GM21528 (cell line): ENCODE results near the gene ATP4B.

Source experiments
- ATAC-seq: cut with Tn5 transposase; IDR thresholded peaks from one replicate; pipeline ENCODE4 v1.9.1; 2021; ENCODE audit warnings: mild to moderate bottlenecking, moderate library complexity; ENCODE audit not compliant: unreplicated experiment, low FRiP score

Gene ATP4B

GRCh38 chr13:113643593-113643992, 14.4 kb downstream of the ATP4B start:
- ATAC-seq = no peak

GRCh38 chr13:113642563-113642962, 15.4 kb downstream of the ATP4B start:
- ATAC-seq = no peak

GRCh38 chr13:113641426-113641825, 16.6 kb downstream of the ATP4B start:
- no peak for ATAC-seq

- ATAC-seq = no peak
Measured at GRCh38 chr13:113639616-113640262, 18.3 kb downstream of the ATP4B start.

GRCh38 chr13:113638806-113639205, 19.2 kb downstream of the ATP4B start:
- ATAC-seq = no peak

GRCh38 chr13:113638173-113638746, 19.7 kb downstream of the ATP4B start:
- ATAC-seq = no peak

- ATAC-seq = no peak
Measured at GRCh38 chr13:113637262-113638160, 20.5 kb downstream of the ATP4B start.

- no peak for ATAC-seq
Measured at GRCh38 chr13:113636266-113636963, 21.6 kb downstream of the ATP4B start.

- ATAC-seq = no peak
Measured at GRCh38 chr13:113635709-113636108, 22.3 kb downstream of the ATP4B start.

GRCh38 chr13:113635048-113635420, 23.0 kb downstream of the ATP4B start:
- ATAC-seq = no peak

GRCh38 chr13:113634279-113635047, 23.5 kb downstream of the ATP4B start:
- no peak for ATAC-seq

- no peak for ATAC-seq
Measured at GRCh38 chr13:113633485-113633873, 24.5 kb downstream of the ATP4B start.

GRCh38 chr13:113632706-113633484, 25.1 kb downstream of the ATP4B start:
- ATAC-seq = no peak

GRCh38 chr13:113631341-113632095, 26.5 kb downstream of the ATP4B start:
- no peak for ATAC-seq

- ATAC-seq = no peak
Measured at GRCh38 chr13:113630804-113631203, 27.2 kb downstream of the ATP4B start.

GRCh38 chr13:113630296-113630695, 27.7 kb downstream of the ATP4B start:
- ATAC-seq = no peak

- no peak for ATAC-seq
Measured at GRCh38 chr13:113629866-113630265, 28.1 kb downstream of the ATP4B start.

- ATAC-seq = no peak
Measured at GRCh38 chr13:113628291-113629270, 29.4 kb downstream of the ATP4B start.
